ENCODE measurements around the gene ARHGEF19. TPM values are rescaled to one million over a fixed set of nuclear protein-coding genes. Genes with fewer than 3 reads are reported as not detected.

ARHGEF19 gene
- total and polyA plus RNA-seq, 10 of the 15 experiments (the other 5 are each of a cell fraction or from before 2014, with no cell fraction given), result 0.15 to 2.9 (median 0.67) TPM; not detected in 1

GRCh38 chr1:16256478-16256877, 44.0 kb upstream of the ARHGEF19 start:
- no peak for DNase-seq (ENCODE audit: low read depth, low spot score)
- in situ Hi-C loops (cut with MboI), result no loop called here
- peaks cover 4 to 17% of the 10 kb centered on the region in 2 experiments; a peak in 3 of 4 replicates for H3K36me3 ChIP-seq (ENCODE audit: control insufficient read depth in 2 of 2, insufficient read depth in 2 of 2, low read length in 1 of 2)
- H3K9ac ChIP-seq (ENCODE audit: control insufficient read depth, insufficient read depth, low read length), result no peak overlapping the region
- ChIA-PET POLR2A (no interaction called here), RAD21 (ENCODE audit: unreplicated experiment) (no interaction called here), CTCF (interaction anchor here (1.0 kb wide), 1 partner anchor 12 kb away, joined by 3 read pairs; no protein-coding TSS in a partner anchor), SMC1A (ENCODE audit: uncharacterized antibody, unreplicated experiment) (interaction anchor here (0.5 kb wide), 1 partner anchor 632 kb away, joined by 3 read pairs; no protein-coding TSS in a partner anchor)
- no peaks in the 10 kb centered on the region for H4K20me1 ChIP-seq (ENCODE audit: control insufficient read depth, insufficient read depth)
- H3K4me1 ChIP-seq (ENCODE audit: control insufficient read depth, insufficient read depth, low read length), result peaks cover 2% of the 10 kb centered on the region; the same call in 1 of the 2 replicates
- H3K27ac ChIP-seq (ENCODE audit: control insufficient read depth, insufficient read depth), result no peak overlapping the region
- no peak overlapping the region for H2AFZ ChIP-seq (ENCODE audit: control insufficient read depth, low read depth, low read length)
- no peak overlapping the region for H3K4me3 ChIP-seq
- no peaks in the 10 kb centered on the region for H3K27me3 ChIP-seq (replicated peaks in 1 of 2; ENCODE audit: control insufficient read depth in 2 of 2, insufficient read depth in 2 of 2, low read length in 1 of 2)
- FAIRE-seq, result no peak
- ATAC-seq, result no peak
- 83% methylated on average over 4 of the region's 4 CpGs for WGBS (ENCODE audit: insufficient coverage, insufficient replicate concordance, low lambda C conversion rate, missing lambda C conversion rate)
- no TSS peak for BruUV-seq (replicated peaks)
- H3K9me3 ChIP-seq (replicated peaks; ENCODE audit: control insufficient read depth, insufficient read depth, low read length), result no peaks in the 10 kb centered on the region
- H3K4me2 ChIP-seq (ENCODE audit: control insufficient read depth, insufficient read depth), result no peak overlapping the region
- intact Hi-C loops (cut with micrococcal nuclease; ENCODE audit: unreplicated experiment), result no loop called here
- H3K79me2 ChIP-seq (ENCODE audit: control insufficient read depth, insufficient read depth, low read length), result no peaks in the 10 kb centered on the region
- TF ChIP-seq IKZF1 (conservative IDR thresholded peaks at IDR 0.05) (no peak), ZNF687 (IDR thresholded peaks at IDR 0.05) (no peak), HDAC2 (IDR thresholded peaks at IDR 0.05) (no peak), CHD4 (IDR thresholded peaks at IDR 0.05) (no peak), SREBF1 (IDR thresholded peaks at IDR 0.05; ENCODE audit: low read length) (no peak), ELK1 (IDR thresholded peaks at IDR 0.05; ENCODE audit: low read depth, low read length) (no peak), ZNF217 (IDR thresholded peaks at IDR 0.05) (no peak), GABPA (IDR thresholded peaks at IDR 0.05; ENCODE audit: low read depth) (no peak), ZNF24 (IDR thresholded peaks at IDR 0.05) (no peak), RAD51 (IDR thresholded peaks at IDR 0.05) (no peak), MYC (IDR thresholded peaks at IDR 0.05; ENCODE audit: insufficient read depth, insufficient read length, insufficient replicate concordance, low read length, severe bottlenecking) (no peak), PAX8 (IDR thresholded peaks at IDR 0.05) (no peak), KLF5 (IDR thresholded peaks at IDR 0.05; ENCODE audit: partially characterized antibody) (no peak), IRF3 (IDR thresholded peaks at IDR 0.05) (no peak), RBBP5 (conservative IDR thresholded peaks at IDR 0.05) (no peak), ZSCAN29 (IDR thresholded peaks at IDR 0.05) (no peak), MYB (IDR thresholded peaks at IDR 0.05; ENCODE audit: borderline replicate concordance, low read depth, low read length) (no peak), E2F8 (IDR thresholded peaks at IDR 0.05; ENCODE audit: low read depth, partially characterized antibody) (no peak)

All from GM12878 (cell line).